Neuron (in vitro differentiated cells): Measurements from ENCODE around the gene HAUS1.
A peak's percentile ranks its signal among the peaks of the same experiment; 100 is the strongest.

Experiments
- H2AFZ ChIP-seq: one replicate; pipeline ENCODE4 v1.6.1; 2013; ENCODE audit warnings: low read depth, mild to moderate bottlenecking, inconsistent platforms, low read length, moderate library complexity
- H3K27me3 ChIP-seq: one replicate; pipeline ENCODE4 v1.6.1; 2013; ENCODE audit warnings: low read length; ENCODE audit not compliant: insufficient read depth
- H3K36me3 ChIP-seq: one replicate; pipeline ENCODE4 v1.6.1; 2013; ENCODE audit warnings: low read length; ENCODE audit not compliant: insufficient read depth
- H3K4me1 ChIP-seq: one replicate; pipeline ENCODE4 v1.6.1; 2013; ENCODE audit warnings: low read length; ENCODE audit not compliant: insufficient read depth
- H3K4me3 ChIP-seq: 2 replicates; pipeline ENCODE4 v1.5.1; 2013; ENCODE audit warnings: mild to moderate bottlenecking, low read length, moderate library complexity
- H3K9me3 ChIP-seq: one replicate; pipeline ENCODE4 v1.6.1; 2013; ENCODE audit warnings: low read length

HAUS1 gene

GRCh38 chr18:46166261-46166970 lies 62.2 kb downstream of the HAUS1 start:
- Histone ChIP-seq H3K9me3 (no peaks in the 10 kb centered on the region), H3K4me3 (no peak overlapping the region), H3K27me3 (no peaks in the 10 kb centered on the region), H3K36me3 (no peaks in the 10 kb centered on the region), H2AFZ (no peak overlapping the region), H3K4me1 (peaks cover 3% of the 10 kb centered on the region)

GRCh38 chr18:46167971-46168370 lies 63.8 kb downstream of the HAUS1 start:
- no peaks in the 10 kb centered on the region for H3K36me3 ChIP-seq
- H3K4me1 ChIP-seq, result peaks cover 3% of the 10 kb centered on the region
- no peaks in the 10 kb centered on the region for H3K27me3 ChIP-seq
- H3K4me3 ChIP-seq, result no peak overlapping the region
- no peaks in the 10 kb centered on the region for H3K9me3 ChIP-seq
- H2AFZ ChIP-seq, result no peak overlapping the region

GRCh38 chr18:46169464-46169941 lies 65.3 kb downstream of the HAUS1 start:
- H3K9me3 ChIP-seq, result no peaks in the 10 kb centered on the region
- H3K4me1 ChIP-seq, result peaks cover 3% of the 10 kb centered on the region
- H2AFZ ChIP-seq, result no peak overlapping the region
- no peak overlapping the region for H3K4me3 ChIP-seq
- H3K36me3 ChIP-seq, result no peaks in the 10 kb centered on the region
- no peaks in the 10 kb centered on the region for H3K27me3 ChIP-seq

GRCh38 chr18:46171331-46171730 lies 67.1 kb downstream of the HAUS1 start:
- no peak overlapping the region for H2AFZ ChIP-seq
- no peaks in the 10 kb centered on the region for H3K27me3 ChIP-seq

GRCh38 chr18:46173393-46174341 lies 69.5 kb downstream of the HAUS1 start:
- no peaks in the 10 kb centered on the region for H3K9me3 ChIP-seq
- H2AFZ ChIP-seq, result peak overlapping the region; percentile 97
- H3K27me3 ChIP-seq, result no peaks in the 10 kb centered on the region
- no peaks in the 10 kb centered on the region for H3K36me3 ChIP-seq
- peaks cover 10% of the 10 kb centered on the region for H3K4me1 ChIP-seq
- peak overlapping the region; percentile 63 for H3K4me3 ChIP-seq

More at GRCh38 chr18:46171331-46171730, 67.1 kb downstream of the HAUS1 start:
- H3K4me1 ChIP-seq, result peaks cover 10% of the 10 kb centered on the region
- H3K4me3 ChIP-seq, result no peak overlapping the region
- H3K36me3 ChIP-seq, result no peaks in the 10 kb centered on the region
- H3K9me3 ChIP-seq, result no peaks in the 10 kb centered on the region

- Histone ChIP-seq H3K36me3 (no peaks in the 10 kb centered on the region), H2AFZ (peak overlapping the region; percentile 81), H3K4me1 (peaks cover 7% of the 10 kb centered on the region), H3K9me3 (no peaks in the 10 kb centered on the region), H3K27me3 (no peaks in the 10 kb centered on the region), H3K4me3 (peak overlapping the region; percentile 63)
Measured at GRCh38 chr18:46174342-46175041, 70.3 kb downstream of the HAUS1 start.

- Histone ChIP-seq H3K4me1 (peaks cover 7% of the 10 kb centered on the region), H3K4me3 (no peak overlapping the region), H3K36me3 (no peaks in the 10 kb centered on the region), H3K9me3 (no peaks in the 10 kb centered on the region), H3K27me3 (no peaks in the 10 kb centered on the region), H2AFZ (no peak overlapping the region)
Measured at GRCh38 chr18:46176001-46176400, 71.8 kb downstream of the HAUS1 start.
